ENCODE results near the gene CLHC1. TPM values are rescaled to one million over a fixed set of nuclear protein-coding genes. Genes with fewer than 3 reads are reported as not detected.
A peak's percentile ranks its signal among the peaks of the same experiment; 100 is the strongest.
"Not testable (repeated sequence)": the region's sequence is repeated elsewhere in the genome, so short reads cannot be mapped to it uniquely, and the experiment has no call there.

The CLHC1 gene
- polyA plus RNA-seq, 3 donors, result 18.4 to 40.3 (median 22.0) TPM

DNA sequence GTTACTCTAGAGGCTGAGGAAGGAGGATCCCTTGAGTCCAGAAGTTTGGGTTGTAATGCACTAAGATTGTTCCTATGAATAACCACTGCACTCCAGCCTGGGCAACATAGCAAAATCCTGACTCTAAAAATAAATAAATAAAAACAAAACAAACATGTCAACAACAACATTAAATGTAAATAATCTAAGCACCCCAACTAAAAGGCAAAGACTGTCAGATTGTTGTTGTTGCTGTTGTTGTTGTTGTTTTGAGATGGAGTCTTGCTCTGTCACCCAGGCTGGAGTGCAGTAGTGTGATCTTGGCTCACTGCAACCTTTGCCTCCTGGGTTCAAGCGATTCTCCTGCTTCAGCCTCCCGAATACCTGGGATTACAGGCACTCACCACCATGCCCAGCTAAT lies 40.2 kb downstream of the CLHC1 start:
- not testable (repeated sequence) for DNase-seq (ENCODE audit: extremely low read depth in 1 of 11, low read depth in 9 of 11, low spot score in 4 of 11)

DNA sequence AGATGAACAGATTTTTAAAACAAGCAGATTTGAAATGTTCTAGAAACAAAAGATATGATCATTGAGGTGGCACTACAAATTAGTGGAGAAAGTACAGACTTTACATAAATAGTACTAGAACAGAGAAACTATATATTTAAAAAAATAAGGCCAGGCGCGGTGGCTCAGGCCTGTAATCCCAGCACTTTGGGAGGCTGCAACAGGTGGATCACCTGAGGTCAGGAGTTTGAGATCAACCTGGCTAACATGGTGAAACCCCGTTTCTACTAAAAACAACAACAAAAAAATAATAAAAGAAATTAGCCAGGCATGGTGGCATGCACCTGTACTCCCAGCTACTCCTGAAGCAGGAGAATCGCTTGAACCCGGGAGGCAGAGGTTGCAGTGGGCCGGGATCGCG lies 45.3 kb downstream of the CLHC1 start:
- DNase-seq (ENCODE audit: extremely low read depth in 1 of 11, low read depth in 9 of 11, low spot score in 4 of 11), result not testable (repeated sequence)

DNA sequence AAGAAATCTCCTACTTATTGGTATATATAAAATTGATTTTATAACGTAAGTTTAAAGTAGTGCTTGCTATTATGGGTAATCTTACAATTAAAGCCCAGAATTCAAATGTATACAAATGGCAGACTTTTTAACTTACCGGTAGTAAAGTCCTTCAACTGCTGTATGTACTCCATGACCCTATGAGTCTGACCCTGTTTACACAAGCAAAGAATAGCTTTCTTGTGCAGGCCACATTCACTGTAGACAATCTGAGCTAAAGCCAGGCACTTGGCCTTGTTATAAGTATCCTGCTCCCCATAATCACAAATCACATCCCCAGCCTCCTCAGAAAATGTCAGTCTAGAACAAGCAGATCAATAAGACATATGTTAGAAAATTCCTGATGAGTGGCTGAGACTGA lies 51.7 kb downstream of the CLHC1 start:
- no peak for DNase-seq (ENCODE audit: extremely low read depth in 1 of 11, low read depth in 9 of 11, low spot score in 4 of 11)

DNA sequence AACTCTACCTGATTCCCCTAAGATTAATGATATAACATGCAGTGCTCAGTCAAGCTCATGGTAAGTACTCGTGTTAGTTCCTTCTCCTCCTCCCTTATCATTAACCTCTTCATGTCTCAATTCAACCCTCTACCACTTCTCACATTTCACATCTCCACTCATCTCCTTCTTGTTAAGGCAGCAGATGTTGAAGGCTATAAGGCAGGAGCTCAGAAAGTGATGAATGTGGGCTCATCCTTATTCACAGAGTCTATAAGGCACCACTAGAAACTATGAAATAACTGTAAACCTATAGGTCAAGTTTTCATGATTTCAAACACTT lies 56.0 kb downstream of the CLHC1 start:
- no peak for DNase-seq (ENCODE audit: extremely low read depth in 1 of 11, low read depth in 9 of 11, low spot score in 4 of 11)

DNA sequence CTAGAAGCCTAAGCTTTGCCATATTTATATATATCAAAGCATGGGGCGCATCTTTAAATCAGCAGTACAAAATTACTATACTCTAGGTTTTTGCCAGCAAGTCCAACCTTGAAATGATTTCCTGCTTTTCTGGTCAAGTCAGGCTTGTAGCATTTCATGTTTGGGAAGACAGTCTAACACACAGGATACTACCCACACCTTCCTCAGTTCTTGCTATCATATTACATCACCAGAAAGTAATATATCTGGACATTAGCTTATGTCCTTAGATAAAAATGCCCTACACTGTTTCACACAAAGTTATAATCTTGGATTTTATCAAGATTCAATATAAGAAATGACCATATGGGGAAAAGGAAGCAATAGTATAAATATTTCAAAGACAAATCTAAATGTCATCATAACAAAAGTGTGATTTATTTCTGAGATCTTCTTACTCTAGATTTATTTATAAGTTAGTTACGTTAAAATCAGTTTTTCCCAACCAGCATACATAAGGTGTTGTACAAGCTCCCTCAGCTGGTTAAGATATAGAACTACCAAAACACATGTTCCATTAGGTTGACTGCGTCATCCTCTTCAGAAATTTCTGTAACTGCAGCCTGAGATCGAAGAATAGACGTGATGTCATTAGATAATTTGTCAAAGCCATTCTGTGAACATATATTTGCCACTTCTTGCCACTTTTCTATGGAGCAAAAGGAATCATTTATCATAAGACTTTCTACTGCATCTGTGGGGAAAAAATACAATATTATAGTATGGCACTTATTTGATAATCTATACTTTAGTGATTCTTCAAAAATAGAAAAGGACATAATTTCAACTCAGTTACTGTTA lies 56.6 kb downstream of the CLHC1 start:
- DNase-seq (ENCODE audit: extremely low read depth in 1 of 11, low read depth in 9 of 11, low spot score in 4 of 11), result peak in 2 of 11 donors; percentile 28 to 31

DNA sequence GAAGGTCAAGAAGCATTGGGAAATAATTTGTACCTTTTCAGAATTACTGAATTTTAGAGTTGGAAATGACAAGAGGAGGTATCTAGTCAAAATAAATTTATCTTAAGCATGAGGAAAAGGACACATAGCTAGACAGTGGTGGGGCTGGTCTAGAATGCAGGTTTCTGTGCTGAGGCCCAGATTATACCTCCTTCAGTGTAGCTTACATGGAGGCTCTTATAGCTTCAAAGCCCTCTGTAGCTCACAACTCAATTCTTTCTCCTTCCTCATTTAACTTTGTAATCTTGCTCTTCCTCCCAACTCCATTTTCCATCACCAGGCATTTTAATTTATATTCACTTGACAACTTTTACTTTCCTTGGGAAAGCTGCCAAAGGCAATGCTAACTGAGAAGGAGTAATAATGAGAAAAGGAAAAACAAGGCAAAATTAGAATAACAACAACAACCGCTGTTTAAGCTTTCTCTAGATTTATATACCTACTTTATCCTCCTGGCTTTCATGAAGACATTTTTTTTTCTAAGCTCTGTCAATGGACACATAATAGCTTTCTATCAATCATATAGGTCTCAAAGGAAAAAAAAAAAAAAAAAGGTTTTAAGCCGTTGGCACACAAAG lies 58.5 kb downstream of the CLHC1 start:
- DNase-seq (ENCODE audit: extremely low read depth in 1 of 11, low read depth in 9 of 11, low spot score in 4 of 11), result peak in 1 of 11 donors; percentile 47

DNA sequence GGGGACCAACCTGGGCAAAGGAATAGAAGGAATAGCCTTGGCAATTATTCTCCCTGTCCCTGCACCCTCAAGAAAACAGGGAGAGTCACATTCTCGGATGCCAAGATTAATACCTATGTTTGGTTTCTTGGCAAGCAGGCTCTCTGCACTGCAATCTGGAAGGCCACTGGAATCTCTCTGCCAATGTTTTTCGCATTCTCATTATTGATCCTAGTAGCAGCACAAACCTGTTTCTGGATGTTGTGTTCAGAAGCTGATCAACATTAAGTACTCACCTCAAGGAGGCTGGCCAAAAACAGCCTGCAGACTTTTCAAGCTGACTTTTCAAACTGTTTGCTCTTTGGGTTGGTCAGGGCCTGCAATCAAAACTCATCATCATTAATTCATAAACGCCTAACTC lies 62.2 kb downstream of the CLHC1 start:
- DNase-seq (ENCODE audit: extremely low read depth in 1 of 11, low read depth in 9 of 11, low spot score in 4 of 11), result no peak

DNA sequence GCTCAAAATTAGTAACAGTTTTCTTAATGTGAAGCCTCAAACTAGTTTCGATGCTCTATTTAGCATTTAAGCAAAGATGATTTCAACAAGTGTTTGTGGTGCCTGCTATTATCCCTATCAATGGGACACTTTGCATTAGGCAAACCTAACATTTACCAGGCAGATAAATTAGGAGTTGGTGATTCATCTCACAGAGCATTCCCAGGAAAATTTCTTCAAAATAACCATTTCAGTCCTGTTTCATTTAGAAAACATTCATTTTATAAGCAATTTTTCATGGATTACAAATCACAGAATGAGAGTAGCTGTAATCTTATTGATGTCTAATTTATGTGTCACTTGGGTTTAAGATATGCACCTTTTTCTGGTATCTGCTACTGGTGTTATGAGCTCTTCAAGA lies 62.7 kb downstream of the CLHC1 start:
- DNase-seq (ENCODE audit: extremely low read depth in 1 of 11, low read depth in 9 of 11, low spot score in 4 of 11), result no peak

DNA sequence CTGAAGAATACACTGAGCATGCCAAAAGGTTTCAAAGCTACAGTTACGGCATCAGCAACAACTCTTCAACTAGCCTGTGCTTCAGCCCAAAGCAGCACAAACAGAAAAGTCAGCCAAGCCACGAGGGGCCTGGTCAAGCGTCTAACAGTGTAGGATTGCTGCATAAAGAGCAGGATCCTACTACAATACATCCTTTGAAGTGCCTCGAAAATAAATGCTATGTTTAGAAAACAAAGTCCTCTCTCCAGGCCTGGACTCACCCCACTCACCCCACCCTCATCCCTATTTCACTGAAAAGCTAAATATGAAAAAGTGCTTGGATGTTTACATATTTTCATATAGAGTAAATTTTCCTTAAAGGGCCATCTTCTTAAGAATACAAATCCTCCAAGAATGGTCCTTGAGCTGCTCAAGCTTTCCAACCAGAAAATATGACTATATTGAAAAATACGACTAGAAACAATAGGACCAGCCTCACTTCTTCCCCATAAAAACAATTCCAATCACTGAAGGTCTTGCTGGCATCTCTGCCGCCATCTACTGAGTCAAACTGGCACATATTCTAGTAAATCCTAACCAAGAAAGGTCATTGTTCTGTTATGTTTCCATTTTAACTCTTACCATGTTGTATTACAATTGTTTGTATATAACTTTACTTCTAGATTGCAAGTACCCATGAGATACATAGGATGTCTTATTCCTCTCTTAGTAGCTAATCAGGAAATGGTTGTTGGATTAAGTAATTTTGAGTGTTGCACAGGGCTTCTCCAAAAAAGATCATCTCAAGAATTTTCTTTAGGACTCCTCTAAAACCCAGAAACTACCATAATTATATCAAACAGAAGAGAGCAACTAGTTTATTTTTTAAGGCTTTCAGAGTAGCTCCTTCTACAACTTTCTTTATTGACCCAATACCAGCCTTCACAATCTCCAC lies 63.6 kb downstream of the CLHC1 start:
- peak in 3 of 11 donors; percentile 42 to 53 (median 48) for DNase-seq (ENCODE audit: extremely low read depth in 1 of 11, low read depth in 9 of 11, low spot score in 4 of 11)

DNA sequence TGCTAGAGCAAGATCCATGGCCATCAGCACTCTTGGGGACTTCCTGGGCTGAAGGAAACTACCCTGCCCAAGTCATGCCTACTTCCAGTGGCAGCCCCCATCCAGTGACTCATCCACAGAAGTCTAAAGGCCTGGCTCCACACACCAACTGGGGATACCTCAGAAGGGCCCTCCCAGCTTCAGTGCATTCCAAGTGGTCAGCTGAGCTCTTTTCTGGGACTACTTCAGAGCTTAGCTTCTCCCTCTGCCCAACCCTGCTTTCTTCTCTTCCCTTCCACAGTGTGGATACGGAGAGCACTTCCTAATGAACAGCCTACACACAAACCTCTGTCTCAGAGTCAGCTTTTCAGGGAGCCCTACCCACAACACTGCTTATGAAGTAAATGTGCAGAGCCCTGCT lies 66.5 kb downstream of the CLHC1 start:
- DNase-seq (ENCODE audit: extremely low read depth in 1 of 11, low read depth in 9 of 11, low spot score in 4 of 11), result no peak

DNA sequence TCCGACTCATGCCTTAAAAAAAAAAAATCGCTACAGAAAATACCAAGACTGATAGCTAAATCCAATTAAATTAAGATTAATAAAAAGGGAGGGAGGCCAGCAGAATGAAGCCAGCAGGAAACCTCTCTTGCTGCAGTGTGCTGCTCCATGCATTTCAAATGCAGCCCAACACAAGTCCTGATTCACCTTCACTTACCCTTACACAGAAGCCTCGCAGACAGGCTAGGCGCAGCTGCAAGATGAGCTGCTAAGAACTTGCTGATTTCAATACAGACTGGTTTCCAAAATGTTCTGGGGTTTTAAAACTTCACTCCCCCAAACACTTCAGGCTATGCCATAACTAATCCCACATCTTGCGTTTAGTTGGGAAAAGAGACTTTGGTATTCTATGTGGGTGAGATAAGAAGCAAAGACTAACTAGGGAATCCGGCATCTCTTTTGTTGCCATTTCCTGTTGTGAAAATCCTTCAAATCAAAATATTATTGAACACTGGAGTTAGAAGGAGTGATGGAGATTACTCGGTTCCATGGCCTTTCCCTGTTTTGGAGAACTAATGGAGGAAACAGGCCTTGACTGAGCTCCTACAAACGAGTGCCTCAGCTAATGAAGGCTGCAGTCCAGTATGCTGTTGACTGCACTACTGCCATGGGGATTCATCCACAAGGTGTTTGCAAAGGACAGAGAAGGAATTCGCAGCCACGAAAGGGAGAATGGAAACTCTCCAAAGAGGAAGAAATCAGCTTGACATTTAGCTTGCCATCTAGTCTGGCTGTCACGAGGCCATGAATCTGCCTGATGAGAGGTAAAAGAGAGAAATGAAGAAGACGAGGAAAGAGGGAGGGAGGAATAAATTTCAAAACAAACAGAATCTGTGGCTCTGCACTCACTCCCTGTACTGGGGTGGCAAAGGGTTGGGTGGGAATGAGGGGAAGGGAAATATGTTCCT lies 67.3 kb downstream of the CLHC1 start:
- no peak for DNase-seq (ENCODE audit: extremely low read depth in 1 of 11, low read depth in 9 of 11, low spot score in 4 of 11)

DNA sequence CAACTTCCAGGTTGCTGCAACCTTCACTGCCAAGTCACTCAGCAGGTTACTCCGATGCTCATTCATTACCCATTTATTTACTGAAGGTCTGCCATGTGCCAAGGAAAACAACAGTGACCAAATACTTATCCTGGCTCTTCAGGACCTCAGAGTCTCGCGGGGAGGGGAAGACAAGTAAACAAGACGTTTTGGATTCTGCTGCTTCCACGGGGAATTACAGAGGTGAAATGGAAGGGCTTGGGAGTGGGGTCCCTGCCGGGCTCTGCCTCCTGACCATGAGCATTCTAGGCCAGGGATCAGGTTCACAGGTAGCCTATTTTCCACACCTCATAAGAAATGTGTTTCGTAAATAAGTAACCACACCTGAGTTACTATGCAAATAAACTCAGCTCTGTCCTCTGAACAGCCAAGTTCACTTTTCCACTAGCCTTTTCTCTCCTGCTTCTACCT lies 68.1 kb downstream of the CLHC1 start:
- DNase-seq (ENCODE audit: extremely low read depth in 1 of 11, low read depth in 9 of 11, low spot score in 4 of 11), result no peak

DNA sequence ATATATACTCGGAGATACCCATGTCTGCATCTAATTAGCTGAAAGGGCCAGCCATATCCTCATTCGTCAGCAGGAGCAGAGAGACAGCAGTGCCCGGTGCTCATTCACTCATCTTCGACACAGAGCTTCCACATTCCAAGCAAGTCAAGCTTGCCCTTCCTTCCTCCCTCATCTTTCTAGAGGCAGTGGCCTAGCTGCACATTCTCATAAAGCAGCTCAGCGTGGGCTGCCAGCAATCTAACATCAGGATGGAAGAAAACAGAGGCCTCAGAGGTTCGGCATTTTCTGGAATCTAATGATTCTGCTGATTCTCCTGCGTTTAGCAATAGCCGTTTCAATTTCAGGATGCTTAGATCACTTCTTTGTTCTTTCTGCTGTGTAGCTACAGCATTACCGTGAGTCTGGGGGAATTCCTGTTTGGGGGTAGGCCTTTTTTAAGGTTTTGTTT lies 68.8 kb downstream of the CLHC1 start:
- peak in 2 of 11 donors; percentile 45 to 51 for DNase-seq (ENCODE audit: extremely low read depth in 1 of 11, low read depth in 9 of 11, low spot score in 4 of 11)

DNA sequence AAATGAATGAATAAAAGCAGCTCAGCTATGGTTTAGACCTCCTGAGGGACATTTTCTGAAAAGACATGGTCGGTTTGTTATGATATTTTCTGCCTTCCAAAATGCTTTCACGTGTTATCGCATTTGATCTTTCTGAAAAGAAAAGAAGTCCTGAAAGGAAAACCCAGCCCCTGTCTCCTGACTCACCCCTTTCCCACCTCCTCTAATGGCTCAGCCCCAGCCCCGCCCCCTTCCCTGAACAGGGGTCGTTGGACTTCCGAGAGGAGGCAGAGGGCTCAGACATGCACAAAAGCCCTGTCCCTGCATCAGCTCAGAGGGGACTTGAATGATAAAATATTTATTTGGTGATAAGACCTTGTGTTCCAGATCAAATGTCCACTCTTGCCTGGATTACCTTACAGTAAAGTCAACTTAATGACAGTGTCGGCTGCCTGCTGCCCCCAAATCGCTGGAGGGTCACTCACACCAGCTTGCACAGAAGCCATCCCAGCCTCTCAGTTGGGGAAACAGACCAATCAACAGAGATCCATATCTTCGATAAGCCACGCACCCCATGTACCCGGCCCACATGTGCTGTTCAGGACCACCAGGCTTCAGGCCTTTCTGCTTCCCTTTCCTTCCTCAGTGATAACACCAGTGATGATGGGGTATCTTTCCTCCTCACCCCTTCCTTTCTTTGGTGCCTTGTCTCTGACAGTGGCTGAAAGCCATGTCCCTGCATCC lies 69.6 kb downstream of the CLHC1 start:
- DNase-seq (ENCODE audit: extremely low read depth in 1 of 11, low read depth in 9 of 11, low spot score in 4 of 11), result no peak

DNA sequence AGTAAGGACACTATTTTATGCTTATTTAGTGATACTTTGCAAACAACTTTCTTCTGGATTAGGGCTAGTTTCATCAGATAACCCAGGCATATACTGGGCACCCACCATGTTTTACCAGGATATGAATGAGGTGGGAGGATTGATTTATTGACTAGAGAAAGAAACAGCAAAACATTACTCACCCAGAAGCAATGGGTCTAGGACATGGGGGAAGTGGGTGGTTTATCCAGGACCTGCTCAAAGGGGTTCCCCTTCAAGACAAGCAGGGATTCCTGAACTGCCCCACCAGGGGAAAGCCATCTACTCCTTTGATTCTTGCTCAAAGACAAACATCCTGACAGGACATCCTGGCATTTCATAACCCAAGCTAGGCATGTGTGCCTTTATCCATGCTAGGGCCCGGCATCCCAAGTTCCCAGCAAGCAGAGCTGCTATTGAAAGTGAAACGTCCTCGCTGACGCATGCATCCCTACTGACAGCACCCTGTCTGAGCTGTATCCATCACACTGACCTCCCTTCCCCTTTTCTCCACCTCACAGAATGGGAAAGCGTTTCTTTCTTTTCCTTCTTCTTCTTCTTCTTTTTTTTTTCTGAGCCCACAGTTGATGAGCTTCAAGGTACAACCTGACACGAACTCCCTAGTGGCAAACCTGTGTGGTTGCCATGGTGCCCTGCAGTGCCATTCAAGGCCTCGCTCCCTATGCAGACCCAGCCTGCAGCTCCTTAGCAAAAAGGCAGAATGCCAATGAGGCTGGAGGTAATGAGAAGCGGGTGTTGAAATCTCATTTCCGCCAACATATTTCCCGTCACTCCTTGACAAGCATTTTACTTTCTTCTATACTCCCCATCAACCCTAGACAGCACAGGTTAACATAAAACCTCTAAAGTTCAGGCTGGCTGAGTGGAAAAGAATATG lies 70.5 kb downstream of the CLHC1 start:
- no peak for DNase-seq (ENCODE audit: extremely low read depth in 1 of 11, low read depth in 9 of 11, low spot score in 4 of 11)

DNA sequence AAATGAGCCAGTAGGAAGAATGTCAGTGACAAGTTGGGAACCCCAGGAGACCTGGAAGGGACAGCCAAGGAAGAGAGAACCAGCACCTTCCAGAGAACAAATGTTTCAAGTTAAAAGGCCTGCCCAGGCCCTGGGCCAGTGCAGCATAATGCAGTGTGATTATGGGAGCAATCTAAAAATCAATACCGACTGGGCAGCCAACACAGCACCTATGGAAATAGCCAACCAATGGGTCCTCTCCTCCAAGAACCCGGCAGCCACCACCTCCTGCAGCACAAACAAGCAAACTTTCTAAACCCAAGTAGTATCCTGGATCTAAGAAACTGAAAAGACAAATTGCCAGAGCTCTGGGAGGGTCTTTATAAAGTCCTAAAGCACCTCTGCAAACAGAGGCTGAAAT lies 71.7 kb downstream of the CLHC1 start:
- DNase-seq (ENCODE audit: extremely low read depth in 1 of 11, low read depth in 9 of 11, low spot score in 4 of 11), result no peak

DNA sequence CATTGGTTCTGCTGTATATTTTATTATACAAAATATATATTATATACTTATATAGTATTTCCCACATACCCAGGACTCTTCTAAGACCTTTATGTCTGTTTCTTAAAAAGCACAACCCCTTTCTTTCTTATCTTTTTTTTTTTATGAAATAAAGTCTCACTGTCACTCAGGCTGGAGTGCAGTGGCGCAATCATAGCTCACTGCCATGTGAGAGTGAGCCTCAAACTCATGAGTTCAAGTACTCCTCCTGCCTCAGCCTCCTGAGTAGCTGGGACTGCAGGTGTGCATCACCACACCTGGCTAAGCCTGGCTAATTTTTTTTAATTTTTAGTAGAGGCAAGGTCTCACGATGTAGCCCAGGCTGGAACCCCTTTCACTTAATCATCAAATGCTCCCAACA lies 72.3 kb downstream of the CLHC1 start:
- no peak for DNase-seq (ENCODE audit: extremely low read depth in 1 of 11, low read depth in 9 of 11, low spot score in 4 of 11)
